Neural cell (in vitro differentiated cells): ENCODE results near the gene TCP11X2. TPM values are rescaled to one million over a fixed set of nuclear protein-coding genes. Genes with fewer than 3 reads are reported as not detected.
"Not testable (repeated sequence)": the region's sequence is repeated elsewhere in the genome, so short reads cannot be mapped to it uniquely, and the experiment has no call there.

Source experiments
- H2AFZ ChIP-seq: fragments of 200-600, 300-800 bp; sonication (generic), shearing (Covaris generic); 2 replicates; pipeline ENCODE4 v1.6.0; 2014; ENCODE audit warnings: low read depth, mild to moderate bottlenecking, antibody characterized with exemption, low read length, moderate library complexity
- H3F3A ChIP-seq: fragments of 200-600 bp; shearing (Covaris generic); 2 replicates; pipeline ENCODE4 v1.6.1; 2016; ENCODE audit warnings: mild to moderate bottlenecking, moderate library complexity, mixed read lengths, antibody characterized with exemption, low read length; ENCODE audit not compliant: insufficient read depth, poor library complexity, severe bottlenecking
- H3K27ac ChIP-seq: fragments of 200-600, 300-800 bp; sonication (generic), shearing (Covaris generic); 2 replicates; pipeline ENCODE4 v1.5.1; 2014; ENCODE audit warnings: mild to moderate bottlenecking, low read length, moderate library complexity
- H3K27me3 ChIP-seq: fragments of 300-800, 200-600 bp; sonication (generic), shearing (Covaris generic); 2 replicates; pipeline ENCODE4 v1.6.0; 2014; ENCODE audit warnings: mild to moderate bottlenecking, low read depth, low read length, moderate library complexity; ENCODE audit not compliant: insufficient read depth
- H3K36me3 ChIP-seq: fragments of 300-800, 200-600 bp; sonication (generic), shearing (Covaris generic); 2 replicates; pipeline ENCODE4 v1.5.1; 2014; ENCODE audit warnings: mild to moderate bottlenecking, antibody characterized with exemption, low read length, moderate library complexity; ENCODE audit not compliant: insufficient read depth
- H3K4me2 ChIP-seq: fragments of 300-800, 200-600 bp; sonication (generic), shearing (Covaris generic); 2 replicates; pipeline ENCODE4 v1.6.0; 2014; ENCODE audit warnings: mild to moderate bottlenecking, low read length
- H3K4me3 ChIP-seq: fragments of 300-800, 200-600 bp; sonication (generic), shearing (Covaris generic); 2 replicates; pipeline ENCODE4 v1.5.1; 2014; ENCODE audit warnings: mild to moderate bottlenecking, low read length, moderate library complexity
- H3K79me2 ChIP-seq: fragments of 200-600 bp; shearing (Covaris generic); replicated peaks from 2 replicates; pipeline ENCODE4 v1.6.0; 2014; ENCODE audit warnings: mild to moderate bottlenecking, low read length, moderate library complexity; ENCODE audit not compliant: insufficient read depth
- H3K9ac ChIP-seq: fragments of 300-800, 200-600 bp; sonication (generic), shearing (Covaris generic); 2 replicates; pipeline ENCODE4 v1.6.1; 2016; ENCODE audit warnings: mild to moderate bottlenecking, low read length, mixed read lengths
- H3K9me2 ChIP-seq: fragments of 200-600 bp; shearing (Covaris generic); 2 replicates; pipeline ENCODE4 v1.6.1; 2016; ENCODE audit warnings: mild to moderate bottlenecking, low read length, mixed read lengths; ENCODE audit not compliant: insufficient read depth
- H3K9me3 ChIP-seq: fragments of 200-600, 300-800 bp; sonication (generic), shearing (Covaris generic); 2 replicates; pipeline ENCODE4 v1.6.1; 2016; ENCODE audit warnings: mild to moderate bottlenecking, mixed run types, low read length, moderate library complexity, mixed read lengths
- H4K20me1 ChIP-seq: fragments of 200-600 bp; shearing (Covaris generic); 2 replicates; pipeline ENCODE4 v1.6.1; 2016; ENCODE audit warnings: mild to moderate bottlenecking, mixed run types; ENCODE audit not compliant: insufficient read depth
- RAD21 ChIP-seq: fragments of 450-650 bp; conservative IDR thresholded peaks from 2 replicates; pipeline ENCODE4 v1.6.1; 2014; ENCODE audit warnings: antibody characterized with exemption, mild to moderate bottlenecking, moderate library complexity
- TAF1 ChIP-seq: IDR thresholded peaks from 2 replicates; pipeline ENCODE4 v1.6.1; 2012; ENCODE audit warnings: low read depth
- polyA plus RNA-seq: library from polyadenylated mRNA; depleted of rRNA; stranded (reverse); fragments of >200 nt; gene quantifications from 2 replicates; pipeline ENCODE4 v1.2.3, GENCODE V29; 2014
- TF ChIP-seq, protein P1 (sequence below): fragments of 450-650 bp; IDR thresholded peaks from 2 replicates; pipeline ENCODE4 v1.5.1; 2014; ENCODE audit warnings: antibody characterized with exemption, mild to moderate bottlenecking, moderate library complexity; ENCODE audit not compliant: poor library complexity, severe bottlenecking

TCP11X2 gene
- polyA plus RNA-seq, 1 donor from 2014 or later: 0.12 TPM

DNA sequence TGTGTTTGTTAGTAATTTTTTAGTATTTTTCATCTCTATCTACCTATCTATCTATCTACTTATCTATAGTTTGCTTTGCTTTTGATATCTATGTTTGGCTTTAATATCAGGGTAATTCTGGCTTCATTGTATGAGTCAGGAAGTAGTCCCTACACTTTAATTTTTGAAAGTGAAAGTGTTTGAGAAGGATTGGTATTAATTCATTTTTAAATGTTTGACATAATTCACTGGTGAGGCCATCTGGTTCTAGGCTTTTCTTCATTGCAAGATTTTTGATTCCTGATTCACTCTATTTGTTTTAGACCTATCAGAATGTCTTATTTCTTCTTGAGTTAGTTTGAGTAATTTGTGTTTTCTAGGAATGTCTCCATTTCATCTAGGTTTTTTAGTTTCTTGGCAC is 20.2 kb upstream of the TCP11X2 start:
- Histone ChIP-seq H3K4me2 (no peak overlapping the region), H3K9me2 (no peaks in the 10 kb centered on the region), H3K36me3 (no peaks in the 10 kb centered on the region), H3K27ac (no peak overlapping the region), H3F3A (no peaks in the 10 kb centered on the region), H3K79me2 (no peaks in the 10 kb centered on the region), H3K9ac (no peak overlapping the region), H3K27me3 (no peaks in the 10 kb centered on the region), H3K4me3 (no peak overlapping the region), H4K20me1 (no peaks in the 10 kb centered on the region), H3K9me3 (no peaks in the 10 kb centered on the region), H2AFZ (no peak overlapping the region)
- TF ChIP-seq TAF1 (no peak), RAD21 (no peak)
- TF ChIP-seq, protein P1, sequence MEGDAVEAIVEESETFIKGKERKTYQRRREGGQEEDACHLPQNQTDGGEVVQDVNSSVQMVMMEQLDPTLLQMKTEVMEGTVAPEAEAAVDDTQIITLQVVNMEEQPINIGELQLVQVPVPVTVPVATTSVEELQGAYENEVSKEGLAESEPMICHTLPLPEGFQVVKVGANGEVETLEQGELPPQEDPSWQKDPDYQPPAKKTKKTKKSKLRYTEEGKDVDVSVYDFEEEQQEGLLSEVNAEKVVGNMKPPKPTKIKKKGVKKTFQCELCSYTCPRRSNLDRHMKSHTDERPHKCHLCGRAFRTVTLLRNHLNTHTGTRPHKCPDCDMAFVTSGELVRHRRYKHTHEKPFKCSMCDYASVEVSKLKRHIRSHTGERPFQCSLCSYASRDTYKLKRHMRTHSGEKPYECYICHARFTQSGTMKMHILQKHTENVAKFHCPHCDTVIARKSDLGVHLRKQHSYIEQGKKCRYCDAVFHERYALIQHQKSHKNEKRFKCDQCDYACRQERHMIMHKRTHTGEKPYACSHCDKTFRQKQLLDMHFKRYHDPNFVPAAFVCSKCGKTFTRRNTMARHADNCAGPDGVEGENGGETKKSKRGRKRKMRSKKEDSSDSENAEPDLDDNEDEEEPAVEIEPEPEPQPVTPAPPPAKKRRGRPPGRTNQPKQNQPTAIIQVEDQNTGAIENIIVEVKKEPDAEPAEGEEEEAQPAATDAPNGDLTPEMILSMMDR: no peak

DNA sequence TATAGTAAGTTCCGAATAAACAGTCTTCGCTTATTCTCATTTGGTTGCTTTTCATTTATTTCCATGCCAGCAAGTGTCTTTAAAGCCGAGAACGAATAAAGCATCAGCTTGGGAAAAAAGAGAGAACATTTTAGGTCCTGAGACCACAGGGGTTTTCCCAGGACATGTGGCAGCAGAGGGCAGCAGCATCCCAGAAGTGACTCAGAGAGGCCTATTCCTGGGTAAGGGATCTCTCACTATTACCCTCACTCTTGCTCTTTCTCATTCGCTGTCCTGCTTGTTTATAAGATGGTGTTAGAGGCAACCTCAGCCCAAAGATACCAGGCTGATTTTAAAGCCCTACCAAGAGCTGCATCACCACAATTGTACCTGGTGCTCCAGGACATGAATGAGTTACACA is 7.2 kb upstream of the TCP11X2 start:
- not testable (repeated sequence) for H3F3A ChIP-seq, H3K27me3 ChIP-seq, H4K20me1 ChIP-seq, H3K9me2 ChIP-seq, H3K79me2 ChIP-seq, H3K9ac ChIP-seq, H3K4me3 ChIP-seq, H3K27ac ChIP-seq, H3K4me2 ChIP-seq, H3K9me3 ChIP-seq, H2AFZ ChIP-seq, H3K36me3 ChIP-seq

DNA sequence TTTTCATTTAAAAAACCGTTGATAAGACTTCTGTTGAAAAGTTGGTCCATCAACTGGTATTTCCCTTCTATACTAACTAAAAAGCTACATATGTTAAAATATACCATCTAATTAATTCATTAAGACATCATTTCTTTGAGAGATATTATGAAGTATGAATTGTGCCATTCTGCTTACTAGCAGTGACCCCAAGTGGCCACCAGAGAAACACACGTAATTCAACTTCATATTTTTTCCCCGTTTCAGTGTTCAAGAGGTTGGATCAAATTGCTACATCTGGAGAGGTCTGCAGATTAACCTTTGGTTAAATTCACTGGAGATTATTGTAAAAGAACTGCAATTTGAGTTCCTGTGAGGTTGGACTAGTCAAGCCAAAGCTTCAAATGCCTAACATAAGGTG is 1.4 kb downstream of the TCP11X2 start:
- not testable (repeated sequence) for H3K27ac ChIP-seq, H3K9me2 ChIP-seq, H2AFZ ChIP-seq, H3K9me3 ChIP-seq, H3K9ac ChIP-seq, H3K4me2 ChIP-seq, H3K27me3 ChIP-seq, H4K20me1 ChIP-seq, H3K79me2 ChIP-seq, H3K4me3 ChIP-seq, H3K36me3 ChIP-seq, H3F3A ChIP-seq

DNA sequence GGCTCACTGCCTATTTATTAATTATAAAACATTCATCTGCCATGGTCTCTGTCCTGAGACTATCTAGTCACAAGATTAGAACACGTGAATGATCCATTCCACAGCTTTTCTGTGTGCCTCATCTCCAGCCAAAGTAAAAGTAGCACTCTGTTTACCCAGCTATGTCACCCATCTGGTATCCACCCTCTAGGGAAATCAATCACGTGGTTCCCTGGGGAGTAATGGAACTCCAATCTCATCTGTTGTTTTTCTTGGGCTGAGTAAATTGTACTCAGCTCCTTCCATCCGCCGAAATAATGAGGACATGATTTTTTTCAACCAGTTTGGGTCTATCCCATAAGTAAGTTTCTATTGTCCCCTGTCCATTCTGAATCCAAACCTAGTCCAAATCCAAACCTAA is 13.0 kb downstream of the TCP11X2 start:
- not testable (repeated sequence) for H3K9me3 ChIP-seq, H3K9ac ChIP-seq, H3K79me2 ChIP-seq, H3K36me3 ChIP-seq, H3K27me3 ChIP-seq, H2AFZ ChIP-seq, H3K27ac ChIP-seq, H3F3A ChIP-seq, H3K4me2 ChIP-seq, H4K20me1 ChIP-seq, H3K9me2 ChIP-seq, H3K4me3 ChIP-seq

DNA sequence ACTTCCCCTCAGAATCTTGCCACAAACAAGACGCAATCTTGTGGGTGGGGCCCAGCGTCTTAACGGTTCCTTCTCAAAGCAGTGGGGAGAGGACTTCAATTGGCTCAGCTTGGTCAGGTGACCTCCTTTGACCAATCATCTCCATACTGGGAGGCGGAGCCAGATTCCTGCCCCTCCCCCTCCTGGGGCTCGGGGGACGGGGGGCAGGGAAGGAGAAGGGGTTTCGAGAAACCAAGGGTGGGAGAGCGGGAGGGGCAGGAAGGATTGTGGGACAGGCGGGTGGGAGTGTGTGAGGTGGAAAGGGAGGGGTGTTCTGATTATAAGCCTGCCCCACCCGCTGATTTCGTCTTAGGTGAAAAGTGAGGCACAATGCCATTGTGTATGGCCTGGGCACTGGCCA is 31.7 kb downstream of the TCP11X2 start, which contains the start of gene NXF2B:
TSS of gene NXF2B (minus strand) at position 101 of the 400 bp plus-strand sequence. CDS start 59,972 bp downstream, outside the sequence.
- H3K27me3 ChIP-seq, H4K20me1 ChIP-seq, H2AFZ ChIP-seq, H3K4me2 ChIP-seq, H3K4me3 ChIP-seq, H3F3A ChIP-seq, H3K9me3 ChIP-seq, H3K36me3 ChIP-seq, H3K27ac ChIP-seq, H3K9ac ChIP-seq, H3K9me2 ChIP-seq, H3K79me2 ChIP-seq: not testable (repeated sequence)

DNA sequence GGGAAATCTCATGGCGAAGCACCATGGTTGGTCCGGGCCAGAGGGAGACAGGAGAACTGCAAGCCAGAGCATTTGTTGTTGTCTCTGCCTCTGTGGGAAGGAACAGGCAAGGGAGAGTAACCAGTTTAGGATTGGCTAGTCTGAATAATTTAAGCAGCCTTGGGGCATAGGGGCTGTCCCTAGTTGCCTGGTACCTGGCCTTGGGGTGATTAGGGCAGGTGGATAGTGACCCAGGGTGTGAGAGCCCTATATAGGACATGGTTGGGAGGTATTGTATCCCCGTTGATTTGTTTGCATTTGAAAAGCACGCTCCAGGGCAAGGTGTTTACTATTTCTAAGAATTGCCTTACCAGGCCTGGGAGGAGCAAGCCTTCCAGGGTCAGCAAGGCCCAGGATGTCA is 57.1 kb downstream of the TCP11X2 start:
- H3K9me3 ChIP-seq, H3K9me2 ChIP-seq, H3K27me3 ChIP-seq, H3K27ac ChIP-seq, H3K9ac ChIP-seq, H4K20me1 ChIP-seq, H2AFZ ChIP-seq, H3K36me3 ChIP-seq, H3F3A ChIP-seq, H3K4me2 ChIP-seq, H3K79me2 ChIP-seq, H3K4me3 ChIP-seq: not testable (repeated sequence)
